ENCODE data around the gene GSK3A. TPM values are rescaled to one million over a fixed set of nuclear protein-coding genes. Genes with fewer than 3 reads are reported as not detected.

The GSK3A gene
- total RNA-seq, 1 experiment from 2014 or later = 50.8 TPM

GRCh38 chr19:42198676-42199439 lies 43.5 kb downstream of the GSK3A start:
- Mint-ChIP-seq H3K4me3 (no peak overlapping the region), H3K4me1 (peaks cover 31% of the 10 kb centered on the region), H3K27me3 (ENCODE audit: low read depth) (peaks cover 9% of the 10 kb centered on the region), H3K36me3 (peaks cover 67% of the 10 kb centered on the region), H3K9me3 (peaks cover 5% of the 10 kb centered on the region), H3K27ac (peak overlapping the region; percentile 10)
- CTCF ChIA-PET = interaction anchor here (1.2 to 1.5 kb wide), 3 partner anchors 44 to 90 kb away, joined by 3 to 6 read pairs (median 4); no protein-coding TSS in a partner anchor
- TF ChIP-seq HMGXB4 (CRISPR knock-in tag; IDR thresholded peaks at IDR 0.05) = no peak
- TF ChIP-seq ARID4B (CRISPR knock-in tag; IDR thresholded peaks at IDR 0.05; ENCODE audit: borderline replicate concordance) = no peak
- TF ChIP-seq JUN (CRISPR knock-in tag; IDR thresholded peaks at IDR 0.05) = no peak
- no peak for TF ChIP-seq ZNF232 (CRISPR knock-in tag; IDR thresholded peaks at IDR 0.05)
- TF ChIP-seq, protein P1, sequence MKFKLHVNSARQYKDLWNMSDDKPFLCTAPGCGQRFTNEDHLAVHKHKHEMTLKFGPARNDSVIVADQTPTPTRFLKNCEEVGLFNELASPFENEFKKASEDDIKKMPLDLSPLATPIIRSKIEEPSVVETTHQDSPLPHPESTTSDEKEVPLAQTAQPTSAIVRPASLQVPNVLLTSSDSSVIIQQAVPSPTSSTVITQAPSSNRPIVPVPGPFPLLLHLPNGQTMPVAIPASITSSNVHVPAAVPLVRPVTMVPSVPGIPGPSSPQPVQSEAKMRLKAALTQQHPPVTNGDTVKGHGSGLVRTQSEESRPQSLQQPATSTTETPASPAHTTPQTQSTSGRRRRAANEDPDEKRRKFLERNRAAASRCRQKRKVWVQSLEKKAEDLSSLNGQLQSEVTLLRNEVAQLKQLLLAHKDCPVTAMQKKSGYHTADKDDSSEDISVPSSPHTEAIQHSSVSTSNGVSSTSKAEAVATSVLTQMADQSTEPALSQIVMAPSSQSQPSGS (CRISPR knock-in tag; IDR thresholded peaks at IDR 0.05; ENCODE audit: borderline replicate concordance, low read depth) = no peak
- no peak for TF ChIP-seq FOXJ3 (CRISPR knock-in tag; IDR thresholded peaks at IDR 0.05; ENCODE audit: borderline replicate concordance)
- POLR2A ChIA-PET = no interaction called here
- no peak for DNase-seq (ENCODE audit: low spot score)
- ATAC-seq = peak; percentile 14; the same call in 1 of the 2 replicates

DNA sequence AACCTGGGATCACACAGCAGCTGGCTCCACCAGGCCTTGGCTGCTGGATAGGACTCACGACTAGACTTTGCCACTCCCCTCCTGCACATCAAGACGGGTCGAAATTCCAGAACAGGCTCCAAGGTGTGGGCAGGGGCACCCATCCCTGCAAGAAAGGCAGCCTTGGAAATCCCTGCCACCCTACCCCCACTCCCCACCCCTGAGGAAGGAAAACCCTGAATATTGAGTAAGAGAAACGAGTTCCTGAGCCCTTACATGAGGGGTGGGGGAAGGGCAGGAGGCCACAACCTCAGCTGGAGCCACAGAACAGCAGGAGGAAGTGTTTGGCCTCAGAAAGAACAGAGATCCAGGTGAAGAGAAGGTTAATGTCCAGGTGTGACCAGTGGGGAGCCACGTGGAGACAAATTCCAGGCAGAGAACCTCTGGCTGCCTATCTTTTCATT lies 45.0 kb downstream of the GSK3A start:
- peaks cover 31% of the 10 kb centered on the region for H3K4me1 Mint-ChIP-seq
- DNase-seq (ENCODE audit: low spot score) (peak; percentile 23), ATAC-seq (peak; percentile 7; the same call in 1 of the 2 replicates)
- peaks cover 23% of the 10 kb centered on the region for H3K27me3 Mint-ChIP-seq (ENCODE audit: low read depth)
- peak overlapping the region; percentile 15 for H3K4me3 Mint-ChIP-seq
- H3K9me3 Mint-ChIP-seq = peaks cover 13% of the 10 kb centered on the region
- H3K27ac Mint-ChIP-seq = peak overlapping the region; percentile 79
- CTCF ChIA-PET = interaction anchor here (0.6 to 1.6 kb wide), 7 partner anchors 49 to 223 kb away, joined by 3 to 8 read pairs (median 3); partner anchors contain the start of gene POU2F2
- TF ChIP-seq ZNF423 (CRISPR knock-in tag; IDR thresholded peaks at IDR 0.05) (peak; percentile 75), ZNF281 (CRISPR knock-in tag; IDR thresholded peaks at IDR 0.05) (peak; percentile 91), ZNF219 (CRISPR knock-in tag; IDR thresholded peaks at IDR 0.05; ENCODE audit: borderline replicate concordance) (no peak)
- H3K36me3 Mint-ChIP-seq = peaks cover 61% of the 10 kb centered on the region
- POLR2A ChIA-PET = no interaction called here

Measured in WTC11 (cell line).